Stimulated activated CD8-positive, alpha-beta memory T cell treated with anti-CD3 and anti-CD28 coated beads, Interleukin-4, amount 100 ng/mL, for 1 hour (primary cell): ENCODE measurements around the gene ALDH16A1.
A peak's percentile ranks its signal among the peaks of the same experiment; 100 is the strongest.

Source experiments
- DNase-seq, 2 donors: peaks; one replicate each; pipeline ENCODE4 v3.0.0-alpha.2; 2020; ENCODE audit warnings: low read depth in 2 of 2, low spot score in 1 of 2

ALDH16A1 gene

GRCh38 chr19:49423071-49423984 is 29.7 kb upstream of the ALDH16A1 start, which contains the start of gene PTH2:
Gene PTH2 (minus strand): TSS chr19:49423441. CDS start chr19:49423339, 102 bp downstream.
- DNase-seq: no peak

GRCh38 chr19:49423985-49424303 is 29.1 kb upstream of the ALDH16A1 start:
- DNase-seq: no peak

GRCh38 chr19:49425178-49425577 is 27.8 kb upstream of the ALDH16A1 start, which contains the start of gene GFY:
Gene GFY (plus strand): TSS chr19:49425388. CDS start chr19:49426431, 1,043 bp downstream.
- no peak for DNase-seq

- no peak for DNase-seq
Observed at GRCh38 chr19:49425922-49426592, 27.0 kb upstream of the ALDH16A1 start.

GRCh38 chr19:49427339-49427738 is 25.7 kb upstream of the ALDH16A1 start:
- DNase-seq: no peak

GRCh38 chr19:49427855-49428546 is 25.0 kb upstream of the ALDH16A1 start:
- DNase-seq: no peak

GRCh38 chr19:49428547-49429451 is 24.2 kb upstream of the ALDH16A1 start:
- no peak for DNase-seq

- no peak for DNase-seq
Observed at GRCh38 chr19:49430172-49430677, 22.8 kb upstream of the ALDH16A1 start.

GRCh38 chr19:49430678-49431329 is 22.2 kb upstream of the ALDH16A1 start:
- no peak for DNase-seq

GRCh38 chr19:49431330-49431749 is 21.7 kb upstream of the ALDH16A1 start:
- DNase-seq: no peak

- no peak for DNase-seq
Observed at GRCh38 chr19:49432141-49433073, 20.6 kb upstream of the ALDH16A1 start.

- DNase-seq: no peak
Observed at GRCh38 chr19:49433240-49433901, 19.7 kb upstream of the ALDH16A1 start.

- DNase-seq: no peak
Observed at GRCh38 chr19:49434907-49435583, 18.0 kb upstream of the ALDH16A1 start.

GRCh38 chr19:49435670-49436069 is 17.4 kb upstream of the ALDH16A1 start:
- no peak for DNase-seq

- peak in 1 of 2 donors; percentile 24 for DNase-seq
Observed at GRCh38 chr19:49436381-49437017, 16.5 kb upstream of the ALDH16A1 start.

GRCh38 chr19:49437231-49437630 is 15.8 kb upstream of the ALDH16A1 start:
- no peak for DNase-seq

GRCh38 chr19:49438261-49438660 is 14.8 kb upstream of the ALDH16A1 start:
- no peak for DNase-seq
